GM12878 (cell line): ENCODE data around the gene NSDHL. TPM values are rescaled to one million over a fixed set of nuclear protein-coding genes. Genes with fewer than 3 reads are reported as not detected.
A peak's percentile ranks its signal among the peaks of the same experiment; 100 is the strongest.

Experiments used
- ATAC-seq: fragments of 200-7000 bp; cut with Tn5 transposase; 3 replicates; pipeline ENCODE4 v1.9.1; 2020; ENCODE audit warnings: mild to moderate bottlenecking, moderate library complexity
- BruUV-seq: library from RNA; stranded (reverse); fragments of 400-500 nt; replicated peaks from 2 replicates; lab custom pipeline; 2021; lab: Mats Ljungman, UMichigan
- CTCF ChIA-PET: fragments of 300-600 bp; sonication (Branson Sonifier 250); formaldehyde crosslinking; extraction: SDS; loops from one replicate; lab custom pipeline; 2021; ENCODE audit warnings: inconsistent platforms; lab: Yijun Ruan, JAX
- POLR2A ChIA-PET: fragments of 350-600 bp; formaldehyde crosslinking; extraction: SDS; loops from one replicate; lab custom pipeline; 2021; ENCODE audit warnings: inconsistent platforms; lab: Charles Lee
- RAD21 ChIA-PET: fragments of 300-600 bp; sonication (Branson Sonifier 250); formaldehyde crosslinking; loops from one replicate; lab custom pipeline; 2023; ENCODE audit warnings: antibody characterized with exemption; ENCODE audit not compliant: unreplicated experiment; lab: Charles Lee
- SMC1A ChIA-PET: fragments of 300-600 bp; sonication (Branson Sonifier 250); formaldehyde crosslinking; loops from one replicate; lab custom pipeline; 2023; ENCODE audit not compliant: unreplicated experiment, uncharacterized antibody; lab: Charles Lee
- DNase-seq: peaks from one replicate; pipeline ENCODE4 v3.0.0-alpha.2; 2011; ENCODE audit warnings: low read depth, low spot score
- FAIRE-seq: peaks from 3 replicates; lab custom pipeline; 2011; peaks lifted over from hg19 to GRCh38; lab: Jason Lieb, UNC
- H2AFZ ChIP-seq: 2 replicates; pipeline ENCODE4 v1.6.0; 2011; ENCODE audit warnings: low read depth, low read length, control low read depth; ENCODE audit not compliant: control insufficient read depth
- H3K27ac ChIP-seq: 2 replicates; pipeline ENCODE4 v1.5.1; 2011; ENCODE audit warnings: control low read depth; ENCODE audit not compliant: control insufficient read depth, insufficient read depth
- H3K27me3 ChIP-seq, 2 experiments: replicated peaks in 1 of 2; 2 replicates each; pipeline versions ENCODE4 v1.6.0 to v1.6.1; 2011; ENCODE audit warnings: low read length in 1 of 2; ENCODE audit not compliant: control insufficient read depth in 2 of 2, insufficient read depth in 2 of 2
- H3K36me3 ChIP-seq, 2 experiments: 2 replicates each; pipeline ENCODE4 v1.5.1; 2011; ENCODE audit warnings: low read length in 1 of 2; ENCODE audit not compliant: control insufficient read depth in 2 of 2, insufficient read depth in 2 of 2
- H3K4me1 ChIP-seq: 2 replicates; pipeline ENCODE4 v1.6.1; 2011; ENCODE audit warnings: mild to moderate bottlenecking, low read length, moderate library complexity, mixed read lengths; ENCODE audit not compliant: control insufficient read depth, insufficient read depth
- H3K4me2 ChIP-seq: 2 replicates; pipeline ENCODE4 v1.6.0; 2011; ENCODE audit warnings: control low read depth; ENCODE audit not compliant: control insufficient read depth, insufficient read depth
- H3K4me3 ChIP-seq: fragments of 200-600 bp; sonication (generic); 2 replicates; pipeline ENCODE4 v1.5.1; 2016
- H3K79me2 ChIP-seq: 2 replicates; pipeline ENCODE4 v1.6.0; 2011; ENCODE audit warnings: low read length; ENCODE audit not compliant: control insufficient read depth, insufficient read depth
- H3K9ac ChIP-seq: 2 replicates; pipeline ENCODE4 v1.8.0; 2011; ENCODE audit warnings: low read length, control low read depth, mixed read lengths; ENCODE audit not compliant: control insufficient read depth, insufficient read depth
- H3K9me3 ChIP-seq: replicated peaks from 3 replicates; pipeline ENCODE4 v1.5.1; 2011; ENCODE audit warnings: mild to moderate bottlenecking, low read length; ENCODE audit not compliant: control insufficient read depth, insufficient read depth
- H4K20me1 ChIP-seq: 2 replicates; pipeline ENCODE4 v1.6.0; 2011; ENCODE audit not compliant: control insufficient read depth, insufficient read depth
- BHLHE40 ChIP-seq, 2 experiments: fragments of 450-650 bp in 1 of 2; IDR thresholded peaks; 2 replicates each; pipeline ENCODE4 v1.6.1; 2011 to 2017; ENCODE audit warnings: low read depth in 2 of 2, borderline replicate concordance in 1 of 2, improper control_type of control experiment in 1 of 2, low read length in 1 of 2, mild to moderate bottlenecking in 1 of 2
- SPI1 ChIP-seq: IDR thresholded peaks from 2 replicates; pipeline ENCODE4 v1.6.1; 2011; ENCODE audit warnings: low read depth, mild to moderate bottlenecking, low read length, moderate library complexity, borderline replicate concordance; ENCODE audit not compliant: insufficient read depth
- ZSCAN29 ChIP-seq: fragments of 450-650 bp; IDR thresholded peaks from 2 replicates; pipeline ENCODE4 v1.6.1; 2017; ENCODE audit warnings: mild to moderate bottlenecking, moderate library complexity
- WGBS: methylation state at CpG from one replicate; pipeline ENCODE4 v1.1.6; 2016; ENCODE audit warnings: low lambda C conversion rate; ENCODE audit not compliant: insufficient replicate concordance, insufficient coverage; ENCODE audit errors: missing lambda C conversion rate; 5-methylcytosine and 5-hydroxymethylcytosine counted together
- in situ Hi-C: fragments of 300-500 bp; cut with MboI; formaldehyde crosslinking; loops from 9 replicates; pipeline ENCODE4 v1.14.3; 2018; ENCODE audit warnings: mixed read lengths
- intact Hi-C: fragments of 100-400 bp; cut with micrococcal nuclease; formaldehyde crosslinking; loops from one replicate; pipeline ENCODE4 v1.14.2; 2022; ENCODE audit not compliant: unreplicated experiment
- polyA plus RNA-seq, 11 experiments: library from polyadenylated mRNA; depleted of rRNA in 4 of 11; unstranded in 6 of 11; stranded (reverse) in 5 of 11; fragments of >200 nt; fragmentation: Nextera tagmentation in 4 of 11; fragmentation: Illumina TruSeq in 1 of 11; extraction: Ambion mirVana in 4 of 11; extraction: Trizol in 1 of 11; gene quantifications; 1 replicate in 1 of 11; 2 replicates in 10 of 11; pipeline versions ENCODE4 v1.2.1 to v1.2.3, GENCODE V29; 2011 to 2016; ENCODE audit warnings: inconsistent platforms in 2 of 11, missing spikeins in 2 of 11, low read depth in 1 of 11
- total RNA-seq, 4 experiments: library from RNA; depleted of rRNA in 3 of 4; stranded (reverse); fragments of >200 nt in 3 of 4; fragmentation: Illumina TruSeq in 1 of 4; extraction: Trizol in 1 of 4; gene quantifications; 2 replicates each; pipeline versions ENCODE4 v1.2.1 to v1.2.3, GENCODE V29; 2013 to 2021
- TF ChIP-seq, protein P1 (sequence below): IDR thresholded peaks from 2 replicates; pipeline ENCODE4 v1.6.1; 2012; ENCODE audit warnings: improper control_type of control experiment, low read depth, low read length; ENCODE audit not compliant: insufficient replicate concordance

NSDHL gene
- total and polyA plus RNA-seq, 10 of the 15 experiments (the other 5 are each of a cell fraction or from before 2014, with no cell fraction given) = 16.9 to 37.1 (median 26.9) TPM

DNA sequence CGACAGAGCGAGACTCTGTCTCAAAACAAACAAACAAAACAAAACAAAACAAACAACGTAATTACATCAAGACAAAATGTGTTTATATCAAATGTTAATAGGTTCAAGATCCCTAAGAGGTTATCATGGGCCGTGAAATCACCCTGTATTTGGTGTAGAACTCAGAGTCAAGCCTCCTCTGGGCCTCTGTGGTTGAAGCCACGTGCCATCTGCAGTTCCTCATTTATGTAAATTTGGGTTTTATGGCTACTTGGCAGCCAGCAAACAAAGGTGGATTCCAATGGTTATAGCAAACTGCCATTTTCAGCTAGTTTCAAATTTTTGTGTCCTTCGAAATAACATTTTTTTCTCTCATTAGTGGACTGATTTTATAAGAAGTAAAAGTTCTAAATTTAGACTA, 16.4 kb downstream of the NSDHL start:
- no peaks in the 10 kb centered on the region for H3K27me3 ChIP-seq
- H4K20me1 ChIP-seq = no peaks in the 10 kb centered on the region
- H3K27ac ChIP-seq = no peak overlapping the region
- no peak overlapping the region for H2AFZ ChIP-seq
- CTCF ChIA-PET = no interaction called here
- no peaks in the 10 kb centered on the region; the same call in 1 of the 2 replicates for H3K79me2 ChIP-seq
- intact Hi-C loops = no loop called here
- H3K4me2 ChIP-seq = no peak overlapping the region
- H3K9me3 ChIP-seq = no peaks in the 10 kb centered on the region
- H3K4me1 ChIP-seq = no peaks in the 10 kb centered on the region
- no peak for FAIRE-seq
- H3K36me3 ChIP-seq = peaks cover 0 to 3% of the 10 kb centered on the region in 2 experiments; a peak in 1 of 4 replicates
- RAD21 ChIA-PET = no interaction called here
- no peak for TF ChIP-seq ZSCAN29
- peak; percentile 59; the same call in 1 of the 2 replicates for TF ChIP-seq SPI1
- TF ChIP-seq, protein P1, sequence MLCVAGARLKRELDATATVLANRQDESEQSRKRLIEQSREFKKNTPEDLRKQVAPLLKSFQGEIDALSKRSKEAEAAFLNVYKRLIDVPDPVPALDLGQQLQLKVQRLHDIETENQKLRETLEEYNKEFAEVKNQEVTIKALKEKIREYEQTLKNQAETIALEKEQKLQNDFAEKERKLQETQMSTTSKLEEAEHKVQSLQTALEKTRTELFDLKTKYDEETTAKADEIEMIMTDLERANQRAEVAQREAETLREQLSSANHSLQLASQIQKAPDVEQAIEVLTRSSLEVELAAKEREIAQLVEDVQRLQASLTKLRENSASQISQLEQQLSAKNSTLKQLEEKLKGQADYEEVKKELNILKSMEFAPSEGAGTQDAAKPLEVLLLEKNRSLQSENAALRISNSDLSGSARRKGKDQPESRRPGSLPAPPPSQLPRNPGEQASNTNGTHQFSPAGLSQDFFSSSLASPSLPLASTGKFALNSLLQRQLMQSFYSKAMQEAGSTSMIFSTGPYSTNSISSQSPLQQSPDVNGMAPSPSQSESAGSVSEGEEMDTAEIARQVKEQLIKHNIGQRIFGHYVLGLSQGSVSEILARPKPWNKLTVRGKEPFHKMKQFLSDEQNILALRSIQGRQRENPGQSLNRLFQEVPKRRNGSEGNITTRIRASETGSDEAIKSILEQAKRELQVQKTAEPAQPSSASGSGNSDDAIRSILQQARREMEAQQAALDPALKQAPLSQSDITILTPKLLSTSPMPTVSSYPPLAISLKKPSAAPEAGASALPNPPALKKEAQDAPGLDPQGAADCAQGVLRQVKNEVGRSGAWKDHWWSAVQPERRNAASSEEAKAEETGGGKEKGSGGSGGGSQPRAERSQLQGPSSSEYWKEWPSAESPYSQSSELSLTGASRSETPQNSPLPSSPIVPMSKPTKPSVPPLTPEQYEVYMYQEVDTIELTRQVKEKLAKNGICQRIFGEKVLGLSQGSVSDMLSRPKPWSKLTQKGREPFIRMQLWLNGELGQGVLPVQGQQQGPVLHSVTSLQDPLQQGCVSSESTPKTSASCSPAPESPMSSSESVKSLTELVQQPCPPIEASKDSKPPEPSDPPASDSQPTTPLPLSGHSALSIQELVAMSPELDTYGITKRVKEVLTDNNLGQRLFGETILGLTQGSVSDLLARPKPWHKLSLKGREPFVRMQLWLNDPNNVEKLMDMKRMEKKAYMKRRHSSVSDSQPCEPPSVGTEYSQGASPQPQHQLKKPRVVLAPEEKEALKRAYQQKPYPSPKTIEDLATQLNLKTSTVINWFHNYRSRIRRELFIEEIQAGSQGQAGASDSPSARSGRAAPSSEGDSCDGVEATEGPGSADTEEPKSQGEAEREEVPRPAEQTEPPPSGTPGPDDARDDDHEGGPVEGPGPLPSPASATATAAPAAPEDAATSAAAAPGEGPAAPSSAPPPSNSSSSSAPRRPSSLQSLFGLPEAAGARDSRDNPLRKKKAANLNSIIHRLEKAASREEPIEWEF = no peak
- peak; percentile 25 to 51; a peak in 1 of 4 replicates for TF ChIP-seq BHLHE40 (IDR thresholded peaks at IDR 0.05; ENCODE audit: borderline replicate concordance in 1 of 2, low read depth in 2 of 2, low read length in 1 of 2)
- TF ChIP-seq, all 136 proteins: peak for 2
- WGBS = 40% methylated on average over 5 of the region's 6 CpGs
- in situ Hi-C loops = no loop called here
- SMC1A ChIA-PET = no interaction called here
- DNase-seq (no peak), ATAC-seq (0 out of 3 replicates have a peak, but pooled peaks have one; percentile 21)
- no TSS peak for BruUV-seq
- Histone ChIP-seq H3K4me3 (no peak overlapping the region), H3K9ac (no peak overlapping the region)
- POLR2A ChIA-PET = no interaction called here
